GM18520 (cell line): Measurements from ENCODE around the gene KCNJ16.

Experiments
- ATAC-seq: cut with Tn5 transposase; IDR thresholded peaks from one replicate; pipeline ENCODE4 v1.9.1; 2021; ENCODE audit not compliant: unreplicated experiment

KCNJ16 gene

DNA sequence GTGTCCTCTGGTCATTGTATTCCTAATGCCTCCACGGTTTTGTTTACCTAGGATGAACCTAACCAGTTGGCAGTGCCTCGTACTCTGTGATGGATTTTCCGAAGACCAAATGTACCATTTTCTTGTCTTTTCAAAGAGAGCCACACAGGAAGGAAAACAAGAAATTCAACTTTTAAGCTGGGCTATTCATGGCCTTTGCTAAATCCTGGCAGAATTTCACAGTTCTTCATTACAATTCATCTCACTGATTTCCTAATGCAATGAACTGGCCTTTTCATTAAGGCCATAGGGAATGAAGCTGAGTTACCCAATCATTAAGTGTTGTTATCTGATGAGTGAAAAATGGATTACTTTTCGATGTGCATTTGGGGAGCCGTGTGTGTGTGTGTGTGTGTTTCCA, 7.9 kb upstream of the KCNJ16 start:
- ATAC-seq: no peak

DNA sequence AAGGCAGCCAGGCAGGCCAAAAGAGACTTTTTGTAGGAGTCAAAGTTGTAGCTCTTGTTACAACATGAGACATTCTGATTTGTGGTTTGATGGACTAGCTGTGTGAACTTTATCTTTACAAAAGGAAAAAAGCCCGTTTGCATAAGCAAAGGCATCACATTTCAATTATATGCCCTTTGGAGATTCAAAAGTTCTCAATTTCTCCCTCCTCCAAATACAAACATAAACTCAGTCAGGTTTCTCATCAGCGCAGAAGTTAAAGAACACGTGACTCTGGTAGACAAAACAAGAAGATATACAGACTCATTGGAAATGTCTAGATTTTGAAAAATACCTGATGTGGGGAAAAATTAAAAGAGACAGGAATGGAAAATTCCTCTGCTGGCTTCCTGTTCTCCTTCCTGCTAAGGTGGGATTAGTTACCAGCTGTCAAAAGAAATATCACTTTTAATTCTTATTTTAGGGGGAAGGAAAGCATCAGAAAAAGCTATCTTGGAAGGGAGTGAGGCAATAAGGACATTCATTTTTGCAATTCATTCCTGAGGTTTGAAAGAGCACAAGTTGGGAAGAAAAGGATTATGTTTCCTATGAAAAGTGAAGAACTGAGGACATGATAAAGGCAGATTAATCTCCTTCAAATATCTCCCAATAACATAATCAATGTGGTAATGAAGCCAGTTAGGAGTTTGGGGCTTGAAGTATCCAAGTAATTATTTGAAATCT, 4.6 kb upstream of the KCNJ16 start:
- no peak for ATAC-seq

DNA sequence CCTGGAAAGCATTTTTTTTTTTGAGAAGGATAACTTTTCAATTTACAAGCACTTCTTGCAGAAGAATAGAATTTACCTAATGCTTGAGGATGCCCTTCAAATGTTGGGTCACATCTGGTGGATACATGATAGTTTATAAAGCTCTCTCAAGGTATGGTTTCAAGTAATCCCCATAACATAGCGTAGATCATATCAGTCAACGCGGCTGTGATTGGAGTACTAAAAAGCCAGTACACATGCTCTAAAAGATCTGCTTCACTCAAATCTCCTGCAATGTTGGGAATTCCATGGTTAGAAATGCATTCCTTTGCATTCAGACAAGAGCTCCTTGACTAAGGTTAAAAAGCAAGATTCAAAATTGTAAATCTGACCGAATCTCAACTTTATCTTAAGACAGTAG, 3.9 kb upstream of the KCNJ16 start:
- ATAC-seq: no peak

DNA sequence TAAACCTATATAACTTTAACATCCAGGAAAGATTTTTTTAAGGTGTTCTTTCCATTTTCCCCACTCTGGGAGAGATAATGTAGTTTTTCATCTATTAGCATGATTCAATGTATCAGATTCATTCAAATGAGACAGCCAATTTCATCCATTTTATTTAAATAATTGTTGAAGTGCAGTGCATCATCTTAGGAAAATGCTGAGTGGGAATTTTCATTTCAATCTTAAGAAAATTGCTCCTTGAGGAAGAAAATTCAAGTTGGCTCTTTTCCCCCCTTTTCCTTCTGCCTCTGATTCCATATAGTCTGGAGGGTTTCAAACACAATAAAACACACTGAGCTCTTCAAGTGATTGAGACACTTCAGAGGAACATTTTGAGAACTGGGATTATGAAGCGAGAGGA, 3.4 kb upstream of the KCNJ16 start:
- no peak for ATAC-seq

DNA sequence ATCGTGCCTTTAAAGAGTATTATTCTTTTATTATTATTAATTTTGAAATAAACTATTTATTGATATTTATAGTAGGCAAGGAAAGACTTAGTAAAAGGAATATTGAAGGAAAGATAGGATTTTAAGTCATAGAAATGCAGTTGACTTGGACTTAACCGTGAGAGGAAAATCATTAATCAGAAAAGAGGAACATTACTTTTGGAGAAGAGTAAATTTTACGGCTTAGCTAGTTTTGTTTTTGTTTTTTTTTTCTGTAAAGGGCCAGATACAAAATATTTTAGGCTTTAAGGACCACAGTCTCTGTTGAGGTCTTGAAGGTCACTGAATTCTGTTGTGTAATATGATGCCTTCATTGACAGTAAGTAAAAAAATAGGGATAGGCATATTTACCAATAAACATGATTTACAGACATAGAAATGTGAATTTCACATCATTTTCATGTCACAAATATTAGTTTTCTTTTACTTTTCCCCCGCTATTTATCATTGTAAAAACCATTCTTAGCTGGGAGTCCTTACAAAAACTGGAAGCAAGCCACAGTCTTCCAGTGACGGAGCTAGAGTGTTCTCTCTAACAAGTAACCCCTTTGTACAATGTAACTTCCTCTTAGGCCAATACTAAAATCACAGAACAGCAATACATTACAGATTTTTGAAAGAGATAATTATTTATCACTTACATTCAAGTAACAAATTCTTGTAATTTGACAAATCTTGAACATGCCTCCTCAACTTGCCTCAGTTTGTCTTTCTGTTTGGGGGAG, 2.3 kb upstream of the KCNJ16 start:
- no peak for ATAC-seq

DNA sequence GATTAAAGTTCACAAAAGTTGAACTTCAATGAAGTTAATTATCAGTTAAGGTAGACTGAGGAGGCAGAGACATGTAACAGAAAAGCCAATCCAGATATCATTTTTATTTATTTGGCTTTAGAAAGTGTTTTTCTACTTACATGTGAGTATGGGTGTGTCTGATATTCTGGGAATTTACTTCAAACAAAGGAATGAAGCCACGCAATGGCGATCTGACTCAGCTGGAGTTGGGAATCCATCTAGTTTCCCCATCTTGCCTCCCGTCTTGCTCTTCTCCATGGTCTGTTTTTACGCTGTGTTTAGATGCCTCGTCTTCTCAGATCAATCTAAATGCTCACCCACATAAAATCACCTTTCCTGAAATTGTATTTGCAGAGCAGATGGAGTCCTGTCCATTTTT, 1.7 kb upstream of the KCNJ16 start:
- no peak for ATAC-seq

DNA sequence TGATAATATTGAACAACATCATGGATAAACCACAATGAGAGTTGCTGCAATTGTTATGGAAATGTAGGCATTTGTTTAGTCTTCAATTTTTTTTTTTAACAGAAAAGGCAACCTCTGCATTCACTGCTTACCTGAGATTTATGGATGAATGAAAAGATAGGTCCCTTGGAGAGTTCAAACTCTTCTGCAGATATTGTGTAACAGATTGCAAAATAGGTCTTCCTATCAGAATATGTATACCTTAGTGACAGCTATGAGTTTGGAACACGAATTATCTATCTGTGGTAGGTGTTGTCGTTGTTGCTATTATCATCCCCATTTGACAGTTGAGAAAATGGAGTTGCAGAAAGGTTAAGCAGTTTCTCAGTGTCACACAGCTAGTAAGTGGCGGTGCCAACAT, 1.2 kb upstream of the KCNJ16 start:
- ATAC-seq: no peak

DNA sequence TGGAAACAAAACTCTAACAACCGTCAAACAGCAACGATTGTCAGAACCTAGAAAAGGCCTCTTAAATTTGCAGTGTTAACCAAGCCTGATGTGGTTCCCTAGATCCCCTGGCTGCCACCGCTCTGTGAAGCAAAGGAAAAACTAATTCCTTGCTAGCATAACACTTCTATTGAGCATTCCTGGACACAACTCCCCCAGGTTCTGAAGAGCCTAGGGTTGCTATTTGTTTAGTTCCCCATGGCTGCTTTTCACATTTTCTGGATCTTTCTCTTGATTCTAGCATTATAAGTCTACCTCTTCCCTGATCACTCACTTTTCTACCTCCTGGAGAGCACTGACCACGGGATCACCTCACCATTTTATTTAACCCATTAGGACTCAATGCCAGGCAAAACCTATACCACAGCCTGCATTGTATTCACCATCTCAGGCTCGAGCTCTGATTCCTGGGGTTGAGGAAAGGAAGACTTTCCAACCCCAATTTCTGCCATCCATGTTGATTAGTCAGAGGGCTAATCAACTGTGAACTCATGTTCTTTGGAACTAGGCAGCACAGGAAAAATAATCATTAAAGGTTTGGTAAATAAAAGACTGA, 692 bp upstream of the KCNJ16 start:
- no peak for ATAC-seq

DNA sequence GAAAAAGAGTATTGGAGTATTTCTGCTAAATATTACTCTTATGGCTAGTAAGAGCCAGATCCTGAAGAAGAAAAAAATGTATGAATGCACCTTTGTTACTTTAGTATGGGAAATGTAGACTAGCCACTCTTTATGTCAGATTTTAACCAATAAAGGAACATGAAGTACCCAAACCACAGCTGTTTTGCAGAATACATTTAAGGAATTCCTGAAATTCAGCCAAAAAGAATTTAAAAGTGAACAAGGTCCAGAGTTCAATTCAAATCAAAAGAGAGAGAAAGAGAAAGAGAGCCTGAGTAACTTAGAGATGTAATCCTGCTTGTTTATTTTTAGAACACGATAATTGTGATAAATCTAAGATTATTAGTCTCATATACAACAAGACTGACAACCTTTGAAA, 1.2 kb downstream of the KCNJ16 start:
- ATAC-seq: no peak

DNA sequence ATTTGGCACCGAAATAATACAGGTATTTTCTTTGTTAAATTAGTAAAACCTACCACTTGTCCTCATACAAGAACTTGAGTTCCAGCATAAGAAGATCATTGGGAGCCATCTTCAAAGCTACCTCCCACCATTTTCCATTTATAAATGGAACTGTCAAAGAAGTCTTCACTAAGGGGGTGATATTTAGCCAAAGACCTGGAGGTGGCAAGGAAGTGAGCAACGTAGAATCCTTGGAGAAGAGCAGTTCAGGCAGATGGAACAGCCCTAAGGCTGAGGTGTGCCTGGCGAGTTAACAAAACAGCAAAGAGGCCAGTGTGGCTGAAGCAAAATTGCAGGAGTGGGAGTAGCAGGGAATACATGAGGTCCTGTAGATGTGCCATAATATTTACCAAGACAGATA, 1.8 kb downstream of the KCNJ16 start:
- no peak for ATAC-seq

DNA sequence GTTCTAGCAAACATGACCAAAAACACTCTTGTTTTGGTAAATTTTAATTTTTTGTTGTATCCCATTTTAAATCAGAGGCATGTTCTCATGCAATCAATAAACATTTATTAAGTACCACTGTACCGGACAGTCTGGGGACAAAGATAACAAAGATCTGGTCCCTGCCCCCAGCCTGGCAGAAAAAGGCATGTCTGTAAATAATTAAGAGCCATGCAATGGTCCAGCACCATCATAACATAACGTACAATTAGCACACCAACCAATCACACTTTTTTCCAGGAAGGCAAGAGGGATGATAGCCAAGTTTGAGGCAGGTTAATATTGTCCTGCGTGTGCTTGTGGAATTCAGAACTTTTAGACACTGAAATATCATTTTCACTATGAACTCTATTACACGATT, 3.5 kb downstream of the KCNJ16 start:
- no peak for ATAC-seq

DNA sequence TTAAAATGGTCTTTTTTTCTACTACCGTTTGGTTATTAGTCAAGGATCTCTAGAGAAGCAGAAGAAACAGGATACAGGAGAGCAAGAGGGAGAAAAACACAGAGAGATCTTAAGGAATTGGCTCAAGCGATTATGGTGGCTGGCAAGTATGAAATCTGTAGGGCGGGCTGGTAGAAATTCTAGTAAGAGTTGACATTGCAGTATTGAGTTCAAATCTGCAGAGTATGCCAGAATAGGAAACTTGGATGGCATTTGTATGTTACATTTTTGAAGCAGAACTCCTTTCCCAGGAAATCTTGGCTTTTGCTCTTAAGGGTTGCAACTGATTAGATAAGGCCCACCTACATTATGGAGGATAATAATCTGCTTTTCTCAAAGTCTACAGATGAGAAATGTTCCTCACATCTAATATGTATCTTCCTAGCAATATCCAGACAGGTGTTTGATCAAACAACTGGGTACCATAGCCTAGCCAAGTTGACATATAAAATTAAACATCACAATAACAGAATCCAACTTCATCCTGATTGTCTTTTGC, 4.0 kb downstream of the KCNJ16 start:
- ATAC-seq: no peak

DNA sequence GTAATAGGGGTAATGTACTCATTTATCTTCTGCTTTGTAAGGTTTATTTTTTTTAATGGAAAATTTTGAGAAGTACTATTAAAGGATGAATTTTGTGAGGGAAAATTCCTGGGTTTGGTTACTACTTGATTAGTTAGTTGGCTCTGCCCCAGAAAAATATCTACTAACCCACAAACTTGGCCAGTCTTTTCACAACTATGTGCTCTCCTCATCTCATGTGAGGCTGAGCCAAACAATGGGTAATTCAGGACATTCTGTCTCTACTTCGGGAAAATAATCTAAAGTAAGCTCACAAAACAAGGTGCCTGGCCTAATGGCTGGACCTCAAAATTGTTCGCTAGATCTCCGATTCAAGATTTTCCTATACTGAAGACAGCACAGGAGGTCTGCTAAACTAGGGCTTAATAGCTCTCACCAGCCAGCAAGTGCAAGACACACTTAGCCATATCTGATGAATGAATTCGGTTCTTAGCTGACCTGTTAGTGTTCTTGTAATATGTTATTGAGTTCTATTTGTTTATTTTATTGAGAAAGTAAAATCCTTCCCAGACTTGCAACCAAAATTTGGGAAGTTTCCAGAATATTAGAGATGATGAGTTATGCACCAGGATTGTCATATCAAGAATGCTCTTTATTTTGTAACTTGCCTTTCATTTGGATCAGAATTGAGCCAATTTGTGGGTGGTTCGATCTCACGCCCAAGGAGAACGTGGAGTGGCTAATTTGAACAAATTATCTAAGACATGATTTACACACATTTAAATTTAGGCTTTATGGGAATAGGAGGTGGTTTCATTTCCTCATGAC, 5.7 kb downstream of the KCNJ16 start:
- no peak for ATAC-seq

DNA sequence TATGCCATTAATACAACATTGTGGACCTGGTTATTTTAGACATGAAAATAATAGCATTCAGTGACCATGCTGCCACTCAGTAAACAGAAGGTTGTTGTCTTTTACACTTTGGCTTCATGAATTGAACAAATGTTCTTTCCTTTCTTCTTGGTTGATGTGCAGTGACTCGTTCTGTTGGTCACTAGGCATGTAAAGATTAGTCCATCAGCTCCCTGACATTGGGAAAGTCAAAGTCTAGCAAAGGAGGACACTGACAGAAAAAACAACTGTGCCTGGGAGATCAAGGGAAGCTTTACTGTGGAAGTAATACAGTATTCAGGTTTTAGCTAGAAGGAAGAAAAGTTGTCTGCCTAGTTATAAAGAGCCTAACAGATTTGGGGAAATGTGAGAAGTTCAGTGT, 6.9 kb downstream of the KCNJ16 start:
- no peak for ATAC-seq

DNA sequence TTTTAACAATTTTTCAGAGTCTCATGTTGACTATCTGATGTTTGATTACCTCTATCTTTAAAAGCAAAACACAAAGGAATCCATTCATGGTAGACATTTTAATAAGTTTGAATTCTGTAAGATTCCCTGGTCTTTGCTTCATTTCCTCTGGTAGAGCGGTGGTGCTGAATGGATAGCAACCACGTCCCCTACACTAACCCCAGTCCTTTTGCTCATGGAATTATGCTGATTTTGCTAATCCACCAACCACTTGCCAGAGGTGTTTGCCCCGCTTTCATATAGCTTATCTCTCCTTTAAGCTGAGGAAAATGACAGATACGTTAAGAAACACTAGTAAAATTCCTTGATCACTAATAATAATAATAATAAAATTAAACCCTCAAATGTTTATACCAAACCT, 9.5 kb downstream of the KCNJ16 start:
- ATAC-seq: no peak

DNA sequence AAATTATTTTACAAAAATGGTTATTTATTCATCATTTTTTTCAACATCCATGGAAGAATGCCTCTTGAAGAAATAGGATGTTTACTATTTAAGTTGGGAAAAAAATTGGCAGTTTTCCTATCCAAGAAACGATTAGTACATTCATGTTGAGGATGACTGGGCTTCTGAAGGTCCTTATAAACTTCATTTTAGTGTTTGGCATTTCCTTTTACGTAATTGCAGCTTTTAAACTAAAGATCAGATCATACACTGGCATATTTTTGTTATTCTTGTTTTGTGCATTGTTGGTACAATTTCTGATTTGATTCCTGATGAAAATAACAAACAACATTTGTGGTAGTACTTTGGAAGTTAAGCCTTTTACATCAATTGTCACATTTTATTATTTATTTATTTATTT, 11.5 kb downstream of the KCNJ16 start:
- ATAC-seq: no peak

DNA sequence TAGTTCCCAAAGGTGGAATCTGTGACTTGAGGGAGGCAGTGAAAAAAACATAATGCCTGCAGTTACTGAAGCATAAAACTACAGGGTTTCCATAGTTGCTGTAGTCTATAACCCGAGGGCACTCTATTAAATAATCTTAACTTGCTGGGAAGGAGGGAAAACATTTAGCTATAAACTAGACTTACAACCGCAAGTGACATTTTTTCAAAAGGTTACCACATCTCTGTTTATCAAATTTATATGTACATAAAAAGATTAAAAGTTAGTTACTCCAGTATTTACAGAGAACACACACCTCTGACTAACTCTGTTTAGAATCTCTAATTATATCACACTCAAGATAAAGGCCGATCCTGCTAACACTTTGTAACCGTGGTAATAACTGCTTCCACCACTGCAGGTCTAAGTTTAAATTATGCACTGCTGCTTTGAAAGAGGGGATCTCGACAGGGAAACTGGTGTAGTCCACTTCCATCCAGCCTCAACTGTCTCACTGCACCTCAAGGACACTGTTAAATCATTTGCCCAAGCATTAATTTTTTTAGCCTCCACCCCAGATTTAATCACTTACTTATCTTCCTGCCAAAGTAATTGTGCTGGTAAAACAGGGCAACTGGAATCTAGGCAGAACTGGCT, 14.6 kb downstream of the KCNJ16 start:
- ATAC-seq: no peak

DNA sequence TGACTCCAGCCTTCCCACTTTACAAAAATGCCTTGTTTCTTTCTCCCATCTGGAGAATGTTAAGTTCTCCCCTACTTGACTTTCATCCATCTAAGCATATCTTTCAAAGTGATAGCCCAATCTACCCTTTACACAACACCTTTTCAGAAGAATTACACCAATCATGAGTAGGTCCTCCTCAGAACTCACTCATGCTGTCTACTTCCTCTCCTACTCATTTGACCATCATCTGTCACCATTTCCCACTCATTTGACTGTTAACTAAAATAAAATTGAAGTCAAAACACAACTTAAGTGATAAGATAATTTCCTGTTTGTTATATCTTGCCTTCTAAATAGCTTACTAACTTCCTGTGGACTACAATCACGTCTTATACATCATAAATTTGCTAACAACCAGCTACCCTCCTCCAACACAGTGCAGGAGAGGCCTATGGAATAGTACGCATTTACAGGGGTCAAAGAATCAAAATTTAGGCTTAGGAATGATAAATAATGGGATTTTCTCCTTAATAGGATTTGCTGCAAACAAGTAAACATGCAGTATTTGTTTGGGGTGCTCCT, 16.1 kb downstream of the KCNJ16 start:
- no peak for ATAC-seq

DNA sequence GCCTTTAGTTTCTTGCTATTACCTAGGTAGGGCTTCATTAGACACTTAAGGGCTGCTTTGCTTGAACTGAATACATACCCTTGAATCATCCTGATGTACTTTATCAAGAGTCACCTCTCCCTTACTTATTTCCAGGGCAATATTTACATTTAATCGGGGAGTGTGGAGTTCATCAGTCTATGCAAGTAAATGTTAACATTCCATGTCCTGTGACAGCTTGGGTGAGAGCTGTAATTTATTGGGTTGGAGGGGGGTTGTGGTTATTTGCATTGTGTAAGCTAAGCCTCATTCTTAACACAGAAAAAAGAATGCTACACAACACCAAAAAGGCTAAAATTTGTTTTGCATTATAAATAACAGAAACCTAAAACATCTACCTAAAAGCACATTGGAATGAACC, 16.7 kb downstream of the KCNJ16 start:
- no peak for ATAC-seq

DNA sequence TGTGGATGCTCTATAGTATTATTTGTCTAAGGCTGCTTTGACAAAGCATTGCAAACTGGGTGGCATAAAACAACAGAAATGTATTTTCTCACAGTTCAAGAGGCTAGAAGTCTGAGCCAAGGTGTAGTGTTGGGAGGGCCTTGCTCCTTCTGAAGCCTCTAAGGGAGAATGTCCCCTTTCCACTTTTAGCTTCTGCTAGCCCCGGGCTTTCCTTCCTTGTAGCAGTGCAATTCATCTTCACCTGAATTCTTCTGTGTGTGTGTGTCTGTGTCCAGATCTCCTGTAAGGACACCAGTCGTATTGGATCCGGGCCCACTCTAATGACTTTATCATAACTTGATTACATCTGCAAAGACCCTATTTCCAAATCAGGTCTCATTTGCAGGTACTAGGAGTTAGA, 18.1 kb downstream of the KCNJ16 start:
- ATAC-seq: no peak

DNA sequence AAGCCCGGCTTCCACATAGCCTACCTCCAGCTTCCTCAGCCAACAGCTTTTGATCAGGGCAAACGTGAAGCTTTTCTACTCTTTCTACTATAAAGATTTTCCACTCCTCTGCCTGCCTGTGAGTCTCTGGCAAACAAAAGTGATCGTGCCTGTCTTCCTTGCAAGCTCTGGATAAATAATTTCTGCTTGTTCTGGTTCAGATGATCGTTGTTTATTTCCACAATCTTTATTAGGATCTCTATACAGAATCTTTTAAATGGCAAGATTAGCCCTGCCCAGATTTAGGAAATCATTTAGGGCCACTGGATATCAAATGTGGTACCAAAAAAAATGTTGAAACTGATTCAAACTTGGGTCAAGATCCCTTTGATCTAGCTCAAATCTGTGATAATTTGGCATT, 20.4 kb downstream of the KCNJ16 start:
- no peak for ATAC-seq
